ENCODE measurements around the gene MOSPD2. TPM values are rescaled to one million over a fixed set of nuclear protein-coding genes. Genes with fewer than 3 reads are reported as not detected.

Gene MOSPD2
- total and polyA plus RNA-seq, 8 donors = 1.7 to 34.1 (median 5.9) TPM

DNA sequence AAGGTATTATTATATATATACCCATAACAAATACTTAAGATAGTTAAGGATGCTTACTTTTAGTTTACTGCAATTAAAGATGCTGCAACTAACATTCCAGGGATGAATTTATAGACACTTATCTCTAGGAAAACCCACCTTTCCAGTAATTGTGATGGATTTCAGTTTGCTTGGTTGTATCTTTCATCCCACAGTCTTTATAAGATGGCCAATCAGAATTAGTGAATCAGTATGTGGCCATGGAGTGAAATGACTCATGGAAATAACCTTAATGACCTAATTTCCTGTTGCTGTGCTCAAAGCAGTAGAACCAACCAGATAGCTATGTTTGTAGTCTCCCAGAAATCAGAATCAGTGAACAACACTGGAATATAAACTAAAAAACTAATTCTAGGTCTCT lies 26.4 kb downstream of the MOSPD2 start:
- Histone ChIP-seq H3K27me3 (no peaks in the 10 kb centered on the region), H3K4me3 (no peak overlapping the region), H3K9me3 (peaks cover 0 to 7% (median 0%) of the 10 kb centered on the region in 4 donors), H3K27ac (no peak overlapping the region), H3K36me3 (peaks cover 0 to 15% (median 9%) of the 10 kb centered on the region in 4 donors), H3K4me1 (no peaks in the 10 kb centered on the region)
- TF ChIP-seq POLR2A (IDR thresholded peaks at IDR 0.05) (no peak), POLR2AphosphoS5 (IDR thresholded peaks at IDR 0.05) (no peak), EP300 (IDR thresholded peaks at IDR 0.05) (no peak)
- TF ChIP-seq, protein P1, sequence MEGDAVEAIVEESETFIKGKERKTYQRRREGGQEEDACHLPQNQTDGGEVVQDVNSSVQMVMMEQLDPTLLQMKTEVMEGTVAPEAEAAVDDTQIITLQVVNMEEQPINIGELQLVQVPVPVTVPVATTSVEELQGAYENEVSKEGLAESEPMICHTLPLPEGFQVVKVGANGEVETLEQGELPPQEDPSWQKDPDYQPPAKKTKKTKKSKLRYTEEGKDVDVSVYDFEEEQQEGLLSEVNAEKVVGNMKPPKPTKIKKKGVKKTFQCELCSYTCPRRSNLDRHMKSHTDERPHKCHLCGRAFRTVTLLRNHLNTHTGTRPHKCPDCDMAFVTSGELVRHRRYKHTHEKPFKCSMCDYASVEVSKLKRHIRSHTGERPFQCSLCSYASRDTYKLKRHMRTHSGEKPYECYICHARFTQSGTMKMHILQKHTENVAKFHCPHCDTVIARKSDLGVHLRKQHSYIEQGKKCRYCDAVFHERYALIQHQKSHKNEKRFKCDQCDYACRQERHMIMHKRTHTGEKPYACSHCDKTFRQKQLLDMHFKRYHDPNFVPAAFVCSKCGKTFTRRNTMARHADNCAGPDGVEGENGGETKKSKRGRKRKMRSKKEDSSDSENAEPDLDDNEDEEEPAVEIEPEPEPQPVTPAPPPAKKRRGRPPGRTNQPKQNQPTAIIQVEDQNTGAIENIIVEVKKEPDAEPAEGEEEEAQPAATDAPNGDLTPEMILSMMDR (IDR thresholded peaks at IDR 0.05) = no peak
- intact Hi-C loops (cut with DNase I; ENCODE audit: low total_unique reads) = no loop called here
- peak in 1 of 2 donors; percentile 30 for DNase-seq

DNA sequence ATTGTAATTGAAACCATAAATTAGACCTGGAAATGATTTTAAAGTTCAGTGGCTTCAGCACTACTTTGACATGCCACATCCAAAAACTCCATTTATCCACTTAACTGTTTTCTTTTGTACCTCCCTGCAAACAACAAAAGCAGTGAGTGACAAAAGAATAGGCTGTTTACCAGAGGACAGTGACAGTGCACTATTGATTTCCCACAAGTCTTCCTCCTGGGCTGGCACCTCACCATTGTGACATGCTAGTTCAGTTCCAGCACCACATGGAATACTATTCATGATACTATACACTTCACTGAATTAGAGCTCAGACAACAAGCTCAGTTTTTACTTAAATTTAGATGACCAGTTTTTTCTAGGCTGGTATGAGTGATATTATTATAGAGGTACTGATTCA lies 29.3 kb downstream of the MOSPD2 start:
- intact Hi-C loops (cut with DNase I; ENCODE audit: low total_unique reads) = no loop called here
- DNase-seq = no peak
- H3K4me1 ChIP-seq = no peaks in the 10 kb centered on the region

DNA sequence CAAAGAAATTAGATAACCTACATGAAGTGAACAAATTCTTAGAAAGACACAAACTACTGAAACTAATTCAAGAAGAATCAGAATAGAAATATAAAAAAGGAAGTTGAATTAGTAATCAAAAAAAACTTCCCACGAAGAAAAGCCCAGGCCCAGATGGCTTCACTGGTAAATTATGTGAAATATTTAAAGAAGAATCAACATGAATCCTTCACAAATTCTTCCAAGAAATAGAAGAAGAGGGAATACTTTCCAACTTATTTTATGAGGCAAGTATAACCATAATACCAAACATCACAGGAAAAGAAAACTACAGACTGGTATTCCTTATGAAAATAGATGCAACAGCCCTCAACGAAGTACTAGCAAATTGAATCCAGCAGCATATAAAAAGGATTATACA lies 30.7 kb downstream of the MOSPD2 start:
- TF ChIP-seq POLR2AphosphoS5 (IDR thresholded peaks at IDR 0.05) = no peak
- TF ChIP-seq EP300 (IDR thresholded peaks at IDR 0.05) = no peak
- TF ChIP-seq POLR2A (IDR thresholded peaks at IDR 0.05) = no peak
- TF ChIP-seq, protein P1 (IDR thresholded peaks at IDR 0.05) = no peak
- WGBS, 5 donors = 57 to 85% (median 59%) methylated on average over 2 of the region's 2 CpGs
- intact Hi-C loops (cut with DNase I; ENCODE audit: low total_unique reads) = no loop called here

More for the DNA sequence above, 29.3 kb downstream of the MOSPD2 start:
- H3K36me3 ChIP-seq = peaks cover 0 to 14% (median 11%) of the 10 kb centered on the region in 4 donors
- TF ChIP-seq POLR2A (IDR thresholded peaks at IDR 0.05) (no peak), EP300 (IDR thresholded peaks at IDR 0.05) (no peak), POLR2AphosphoS5 (IDR thresholded peaks at IDR 0.05) (no peak)
- TF ChIP-seq, protein P1 (IDR thresholded peaks at IDR 0.05) = no peak
- H3K4me3 ChIP-seq = no peak overlapping the region
- H3K27me3 ChIP-seq = no peaks in the 10 kb centered on the region
- no peak overlapping the region for H3K27ac ChIP-seq
- H3K9me3 ChIP-seq = peaks cover 0 to 9% (median 0%) of the 10 kb centered on the region in 4 donors

DNA sequence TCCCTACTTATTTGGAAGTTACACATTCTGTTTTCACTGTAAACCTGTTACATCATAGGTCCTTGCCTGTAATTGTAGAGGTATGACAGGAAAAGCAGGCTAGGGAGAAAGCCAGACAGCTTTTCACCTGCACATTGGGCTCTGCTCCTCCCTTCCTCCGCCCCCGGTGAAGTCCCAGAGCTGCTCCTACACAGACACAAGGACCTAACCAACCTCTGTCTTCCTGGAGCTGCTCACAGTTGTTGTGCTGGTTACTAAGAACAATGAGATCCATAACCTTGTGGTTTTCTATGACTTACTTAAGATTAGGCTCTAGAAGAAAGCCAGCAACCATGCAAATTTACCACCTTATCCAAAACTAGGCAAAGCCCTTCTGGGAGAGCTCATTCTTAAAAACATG lies 40.0 kb downstream of the MOSPD2 start:
- intact Hi-C loops (cut with DNase I; ENCODE audit: low total_unique reads) = no loop called here

More for the DNA sequence above, 30.7 kb downstream of the MOSPD2 start:
- H3K36me3 ChIP-seq = peaks cover 0 to 12% (median 10%) of the 10 kb centered on the region in 4 donors
- H3K4me1 ChIP-seq = no peaks in the 10 kb centered on the region
- peaks cover 0 to 9% (median 0%) of the 10 kb centered on the region in 4 donors for H3K9me3 ChIP-seq
- no peaks in the 10 kb centered on the region for H3K27me3 ChIP-seq
- no peak overlapping the region for H3K4me3 ChIP-seq
- no peak overlapping the region for H3K27ac ChIP-seq
- no peak for DNase-seq

More for the DNA sequence above, 40.0 kb downstream of the MOSPD2 start:
- Histone ChIP-seq H3K4me1 (no peaks in the 10 kb centered on the region), H3K27ac (no peak overlapping the region), H3K36me3 (peaks cover 0 to 63% (median 23%) of the 10 kb centered on the region in 4 donors), H3K9me3 (no peaks in the 10 kb centered on the region), H3K4me3 (no peak overlapping the region), H3K27me3 (no peaks in the 10 kb centered on the region)
- TF ChIP-seq EP300 (IDR thresholded peaks at IDR 0.05) (no peak), POLR2AphosphoS5 (IDR thresholded peaks at IDR 0.05) (no peak), POLR2A (IDR thresholded peaks at IDR 0.05) (no peak)
- TF ChIP-seq, protein P1 (IDR thresholded peaks at IDR 0.05) = no peak
- WGBS, 5 donors = 64 to 87% (median 75%) methylated on average over 2 of the region's 2 CpGs
- DNase-seq = no peak

Measured in stomach (tissue), 9 donors.